Upper lobe of right lung (tissue), 1 donor: ENCODE data around the gene WDR19. TPM values are rescaled to one million over a fixed set of nuclear protein-coding genes. Genes with fewer than 3 reads are reported as not detected.
"Not testable (repeated sequence)": the region's sequence is repeated elsewhere in the genome, so short reads cannot be mapped to it uniquely, and the experiment has no call there.

Experiments
- ATAC-seq: fragments of 200-7000 bp; cut with Tn5 transposase; one replicate; pipeline ENCODE4 v1.9.1; 2020; ENCODE audit warnings: mild to moderate bottlenecking, moderate library complexity
- DNase-seq: peaks from one replicate; pipeline ENCODE4 v3.0.0-alpha.2; 2020
- H3K27ac ChIP-seq: fragments of 200-600 bp; one replicate; pipeline ENCODE4 v1.8.0; 2022
- H3K27me3 ChIP-seq: fragments of 200-600 bp; one replicate; pipeline ENCODE4 v1.8.0; 2022; ENCODE audit warnings: mild to moderate bottlenecking
- H3K36me3 ChIP-seq: fragments of 200-600 bp; one replicate; pipeline ENCODE4 v1.8.0; 2022
- H3K4me1 ChIP-seq: fragments of 200-600 bp; one replicate; pipeline ENCODE4 v1.8.0; 2022
- H3K4me3 ChIP-seq: fragments of 200-600 bp; one replicate; pipeline ENCODE4 v1.8.0; 2022; ENCODE audit warnings: mild to moderate bottlenecking
- H3K9me3 ChIP-seq: fragments of 200-600 bp; one replicate; pipeline ENCODE4 v1.8.0; 2022
- intact Hi-C: fragments of 100-400 bp; cut with DNase I; formaldehyde crosslinking; loops from one replicate; pipeline ENCODE4 v1.11.0; 2022
- total RNA-seq: library from RNA; stranded (reverse); fragmentation: NEBNext Ultra II Directional; extraction: Animal tissue kit (Norgen Biotek cat#: 25700); gene quantifications from one replicate; pipeline ENCODE4 v1.2.1, GENCODE V29; 2021
- TF ChIP-seq, protein P1 (sequence below): fragments of 200-600 bp; IDR thresholded peaks from one replicate; pipeline ENCODE4 v1.8.0; 2022; ENCODE audit warnings: antibody characterized with exemption
- donor health status: DM: no; HTN: yes; CAD: no; lungs with severe emphysema.

Gene WDR19
- total RNA-seq, 1 donor from 2014 or later: 32.9 TPM

DNA sequence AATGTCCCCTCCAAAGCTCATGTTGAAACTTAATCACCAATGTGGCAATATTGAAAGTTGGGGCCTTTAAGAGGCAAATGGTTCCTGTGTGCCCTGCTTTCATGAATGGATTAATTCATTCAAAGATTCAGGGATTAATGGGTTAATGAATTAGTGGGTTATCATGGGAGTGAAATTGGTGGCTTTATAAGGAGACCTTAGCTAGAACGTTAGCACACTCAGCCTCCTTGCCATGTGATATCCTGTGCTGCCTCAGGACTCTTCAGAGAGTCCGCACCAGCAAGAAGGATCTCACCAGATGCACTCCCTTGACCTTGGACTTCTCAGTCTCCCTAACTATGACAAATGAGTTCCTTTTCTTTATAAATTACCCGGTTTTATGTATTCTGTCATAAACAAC is 2.6 kb upstream of the WDR19 start:
- TF ChIP-seq, protein P1, sequence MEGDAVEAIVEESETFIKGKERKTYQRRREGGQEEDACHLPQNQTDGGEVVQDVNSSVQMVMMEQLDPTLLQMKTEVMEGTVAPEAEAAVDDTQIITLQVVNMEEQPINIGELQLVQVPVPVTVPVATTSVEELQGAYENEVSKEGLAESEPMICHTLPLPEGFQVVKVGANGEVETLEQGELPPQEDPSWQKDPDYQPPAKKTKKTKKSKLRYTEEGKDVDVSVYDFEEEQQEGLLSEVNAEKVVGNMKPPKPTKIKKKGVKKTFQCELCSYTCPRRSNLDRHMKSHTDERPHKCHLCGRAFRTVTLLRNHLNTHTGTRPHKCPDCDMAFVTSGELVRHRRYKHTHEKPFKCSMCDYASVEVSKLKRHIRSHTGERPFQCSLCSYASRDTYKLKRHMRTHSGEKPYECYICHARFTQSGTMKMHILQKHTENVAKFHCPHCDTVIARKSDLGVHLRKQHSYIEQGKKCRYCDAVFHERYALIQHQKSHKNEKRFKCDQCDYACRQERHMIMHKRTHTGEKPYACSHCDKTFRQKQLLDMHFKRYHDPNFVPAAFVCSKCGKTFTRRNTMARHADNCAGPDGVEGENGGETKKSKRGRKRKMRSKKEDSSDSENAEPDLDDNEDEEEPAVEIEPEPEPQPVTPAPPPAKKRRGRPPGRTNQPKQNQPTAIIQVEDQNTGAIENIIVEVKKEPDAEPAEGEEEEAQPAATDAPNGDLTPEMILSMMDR: no peak
- ATAC-seq: no peak
- Histone ChIP-seq H3K9me3 (no peaks in the 10 kb centered on the region), H3K27me3 (no peaks in the 10 kb centered on the region), H3K4me3 (no peak overlapping the region), H3K36me3 (no peaks in the 10 kb centered on the region), H3K27ac (no peak overlapping the region), H3K4me1 (peaks cover 5% of the 10 kb centered on the region)
- intact Hi-C loops: no loop called here
- no peak for DNase-seq

DNA sequence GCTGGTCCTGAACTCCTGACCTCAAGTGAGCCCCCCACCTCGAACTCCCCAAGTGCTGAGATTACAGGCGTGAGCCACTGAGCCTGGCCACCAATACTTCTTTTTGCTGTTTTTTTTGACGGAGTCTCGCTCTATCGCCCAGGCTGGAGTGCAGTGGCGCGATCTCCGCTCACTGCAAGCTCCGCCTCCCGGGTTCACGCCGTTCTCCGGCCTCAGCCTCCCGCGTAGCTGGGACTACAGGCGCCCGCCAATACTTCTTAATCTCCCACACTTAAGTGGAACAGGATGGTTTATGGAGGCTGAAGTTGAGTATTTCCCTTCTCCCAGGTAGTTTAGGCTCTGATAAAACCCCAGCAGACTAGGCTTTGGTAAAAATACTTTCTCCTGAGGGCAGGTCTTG is 1.7 kb upstream of the WDR19 start:
- H3K36me3 ChIP-seq, H3K4me1 ChIP-seq, DNase-seq, ATAC-seq, intact Hi-C loops, H3K4me3 ChIP-seq, H3K27ac ChIP-seq, H3K9me3 ChIP-seq, H3K27me3 ChIP-seq: not testable (repeated sequence)

DNA sequence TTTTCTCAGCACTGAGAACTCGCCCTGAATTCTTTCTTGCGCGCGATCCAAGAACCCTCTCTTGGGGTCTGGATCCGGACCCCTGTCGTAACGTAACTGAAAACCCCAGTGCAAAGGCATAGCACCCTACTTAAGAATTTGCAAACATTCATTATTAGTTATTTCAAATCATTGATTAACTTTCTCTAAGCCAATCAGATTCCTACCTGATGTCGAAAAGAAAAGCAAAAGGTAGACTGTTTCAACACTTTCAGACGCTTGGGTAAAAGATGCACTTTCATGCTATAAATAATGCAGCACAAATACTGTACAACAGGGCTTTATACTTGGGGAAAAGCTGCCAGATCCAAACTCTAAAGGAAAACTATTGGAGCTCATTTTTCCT is 817 bp upstream of the WDR19 start:
- Histone ChIP-seq H3K9me3 (no peaks in the 10 kb centered on the region), H3K27me3 (no peaks in the 10 kb centered on the region), H3K4me3 (peak overlapping the region; percentile 48), H3K27ac (peak overlapping the region; percentile 64), H3K4me1 (peaks cover 5% of the 10 kb centered on the region), H3K36me3 (peaks cover 8% of the 10 kb centered on the region)
- ATAC-seq: no peak
- intact Hi-C loops: no loop called here
- TF ChIP-seq, protein P1: no peak
- DNase-seq: no peak

DNA sequence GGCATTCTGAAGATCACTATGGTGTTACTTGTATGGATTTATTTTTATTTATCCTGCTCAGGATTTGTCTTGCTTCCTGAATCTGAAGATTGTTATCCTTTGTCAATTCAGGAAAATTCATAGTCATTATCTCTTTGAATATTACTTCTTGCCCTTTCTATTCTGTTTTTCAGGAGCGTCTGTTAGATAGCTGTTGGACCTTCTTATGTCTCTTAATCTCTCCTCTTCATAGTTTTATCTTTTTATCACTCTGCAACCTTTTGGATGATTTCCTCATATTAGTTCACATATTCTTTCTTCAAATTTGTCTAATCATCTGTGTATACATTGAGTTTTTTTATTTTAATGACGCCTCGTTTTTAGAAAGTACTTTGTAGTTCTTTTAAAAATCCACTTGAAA is 19.6 kb downstream of the WDR19 start:
- Histone ChIP-seq H3K9me3 (no peaks in the 10 kb centered on the region), H3K27ac (no peak overlapping the region), H3K36me3 (peaks cover 32% of the 10 kb centered on the region), H3K4me3 (no peak overlapping the region), H3K27me3 (no peaks in the 10 kb centered on the region), H3K4me1 (peaks cover 3% of the 10 kb centered on the region)
- intact Hi-C loops: no loop called here
- ATAC-seq: no peak
- no peak for DNase-seq
- TF ChIP-seq, protein P1: no peak

DNA sequence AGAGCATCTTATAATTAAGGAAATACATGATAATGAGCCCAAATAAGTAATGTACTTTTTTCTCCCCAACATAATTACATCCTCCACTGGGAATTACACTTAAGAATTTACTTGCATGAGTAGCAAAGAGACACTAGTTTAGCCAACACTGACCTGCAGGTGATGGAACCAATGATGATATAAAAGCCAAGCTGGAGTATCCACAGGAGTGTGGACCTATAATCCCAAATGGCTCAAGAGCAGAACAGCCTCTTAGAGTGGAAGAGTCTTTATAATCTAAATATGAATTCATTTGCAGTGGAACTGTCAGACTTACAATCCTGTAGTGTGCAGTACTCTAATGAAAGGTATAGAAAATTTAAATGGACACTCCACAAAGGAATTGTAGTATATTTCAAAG is 22.2 kb downstream of the WDR19 start:
- ATAC-seq: no peak

DNA sequence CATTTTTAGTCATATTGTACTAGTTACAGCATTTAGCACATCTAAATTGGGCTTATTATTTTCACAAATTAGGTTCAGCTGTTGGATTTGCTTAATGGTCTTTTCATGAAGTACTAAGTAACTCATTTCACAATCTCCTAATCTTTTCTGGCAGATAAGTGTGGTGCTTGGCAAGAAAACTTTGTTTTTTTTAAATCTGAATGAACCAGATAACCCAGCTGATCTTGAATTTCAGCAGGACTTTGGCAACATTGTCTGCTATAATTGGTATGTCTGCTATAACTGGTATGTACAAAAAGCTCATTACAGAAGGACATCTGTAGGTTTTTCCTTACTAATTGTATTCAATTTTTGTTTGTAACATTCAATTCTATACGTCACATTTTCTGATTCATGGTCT is 22.7 kb downstream of the WDR19 start:
- H3K9me3 ChIP-seq: no peaks in the 10 kb centered on the region
- no peak overlapping the region for H3K27ac ChIP-seq
- H3K4me3 ChIP-seq: no peak overlapping the region
- peaks cover 3% of the 10 kb centered on the region for H3K4me1 ChIP-seq
- no peaks in the 10 kb centered on the region for H3K27me3 ChIP-seq
- DNase-seq (no peak), ATAC-seq (no peak)
- H3K36me3 ChIP-seq: peaks cover 34% of the 10 kb centered on the region
- intact Hi-C loops: no loop called here
- TF ChIP-seq, protein P1: no peak

More for the DNA sequence above, 22.2 kb downstream of the WDR19 start:
- Histone ChIP-seq H3K36me3 (peaks cover 39% of the 10 kb centered on the region), H3K27ac (no peak overlapping the region), H3K4me1 (peaks cover 3% of the 10 kb centered on the region), H3K27me3 (no peaks in the 10 kb centered on the region), H3K9me3 (no peaks in the 10 kb centered on the region), H3K4me3 (no peak overlapping the region)
- TF ChIP-seq, protein P1: no peak
- intact Hi-C loops: no loop called here
- DNase-seq: no peak
